MG63 (cell line): ENCODE results near the gene GNAS-AS1. TPM values are rescaled to one million over a fixed set of nuclear protein-coding genes. Genes with fewer than 3 reads are reported as not detected.

Experiments
- DNase-seq: peaks from one replicate; pipeline ENCODE4 v3.0.0-alpha.2; 2020
- H3K27me3 ChIP-seq: fragments of 250-450 bp; sonication (Bioruptor Pico); 2 replicates; pipeline ENCODE4 v1.5.1; 2020; ENCODE audit warnings: mild to moderate bottlenecking, moderate library complexity
- H3K36me3 ChIP-seq: fragments of 250-450 bp; sonication (Bioruptor Pico); 2 replicates; pipeline ENCODE4 v1.5.1; 2020; ENCODE audit warnings: mild to moderate bottlenecking, moderate library complexity
- H3K4me3 ChIP-seq: fragments of 250-450 bp; sonication (Bioruptor Pico); 2 replicates; pipeline ENCODE4 v1.5.1; 2020; ENCODE audit warnings: mild to moderate bottlenecking, moderate library complexity
- H3K9me3 ChIP-seq: fragments of 250-450 bp; sonication (Bioruptor Pico); 2 replicates; pipeline ENCODE4 v1.5.1; 2020; ENCODE audit warnings: mild to moderate bottlenecking, moderate library complexity
- total RNA-seq: library from RNA; depleted of rRNA; stranded (reverse); fragments of >200 nt; shearing (Covaris generic); gene quantifications from 2 replicates; pipeline ENCODE4 v1.2.3, GENCODE V29; 2014; ENCODE audit warnings: low replicate concordance

Gene GNAS-AS1
- total RNA-seq, 1 experiment from 2014 or later, result 1.1 TPM

DNA sequence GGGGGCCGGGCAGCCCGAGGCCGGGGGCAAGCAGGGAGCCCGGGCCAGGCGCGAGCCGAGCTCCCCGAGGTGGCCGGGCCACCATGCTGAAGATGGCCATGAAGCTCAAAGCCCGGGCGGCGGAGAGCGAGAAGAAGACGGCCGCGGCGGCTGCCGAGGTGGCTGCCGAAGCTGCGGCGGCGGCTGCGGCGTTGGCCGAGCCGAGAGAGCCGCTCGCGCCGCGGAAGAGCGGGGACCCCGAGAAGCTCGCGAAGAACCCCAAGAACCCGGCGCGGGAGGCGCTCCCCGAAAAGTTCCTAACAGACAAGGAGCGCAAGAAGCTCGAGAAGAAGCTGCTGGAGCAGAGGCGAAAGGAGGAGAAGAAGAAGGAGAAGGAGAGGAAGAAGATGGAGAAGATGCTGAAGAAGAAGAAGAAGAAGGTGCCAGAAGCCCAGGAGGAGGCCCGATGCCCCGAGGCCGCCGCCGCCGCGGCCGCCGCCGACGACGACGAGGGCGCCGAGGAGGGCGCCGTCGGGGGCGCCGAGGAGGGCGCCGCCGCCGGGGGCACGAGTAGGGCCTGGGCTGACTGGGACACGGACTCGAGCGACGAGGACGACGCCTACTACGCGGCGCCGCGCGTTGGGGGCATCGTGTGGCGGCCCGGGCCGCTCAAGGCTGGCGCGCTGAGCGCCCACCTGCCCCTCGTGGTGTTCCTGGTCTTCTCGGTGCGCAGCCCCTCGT is 39.3 kb upstream of the GNAS-AS1 start:
- Histone ChIP-seq H3K36me3 (peaks cover 2% of the 10 kb centered on the region; the same call in 1 of the 2 replicates), H3K4me3 (peak overlapping the region; percentile 39), H3K27me3 (no peaks in the 10 kb centered on the region), H3K9me3 (no peaks in the 10 kb centered on the region)
- DNase-seq, result no peak

DNA sequence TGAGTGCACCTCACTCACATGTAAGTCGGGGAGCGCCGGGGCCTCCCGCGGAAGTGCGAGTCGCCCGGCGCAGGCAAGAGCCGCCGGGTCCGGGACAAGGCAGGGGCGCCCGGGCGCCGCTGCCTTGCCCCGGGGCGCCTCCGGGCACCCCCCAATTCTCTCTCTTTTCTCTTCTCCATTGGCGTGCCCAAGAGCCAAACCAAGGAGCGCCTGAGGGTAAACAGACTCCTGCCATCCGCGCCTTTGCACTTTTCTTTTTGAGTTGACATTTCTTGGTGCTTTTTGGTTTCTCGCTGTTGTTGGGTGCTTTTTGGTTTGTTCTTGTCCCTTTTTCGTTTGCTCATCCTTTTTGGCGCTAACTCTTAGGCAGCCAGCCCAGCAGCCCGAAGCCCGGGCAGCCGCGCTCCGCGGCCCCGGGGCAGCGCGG is 38.6 kb upstream of the GNAS-AS1 start:
- Histone ChIP-seq H3K4me3 (peak overlapping the region; percentile 33), H3K36me3 (peaks cover 2% of the 10 kb centered on the region; the same call in 1 of the 2 replicates), H3K9me3 (no peaks in the 10 kb centered on the region), H3K27me3 (no peaks in the 10 kb centered on the region)
- DNase-seq, result no peak

DNA sequence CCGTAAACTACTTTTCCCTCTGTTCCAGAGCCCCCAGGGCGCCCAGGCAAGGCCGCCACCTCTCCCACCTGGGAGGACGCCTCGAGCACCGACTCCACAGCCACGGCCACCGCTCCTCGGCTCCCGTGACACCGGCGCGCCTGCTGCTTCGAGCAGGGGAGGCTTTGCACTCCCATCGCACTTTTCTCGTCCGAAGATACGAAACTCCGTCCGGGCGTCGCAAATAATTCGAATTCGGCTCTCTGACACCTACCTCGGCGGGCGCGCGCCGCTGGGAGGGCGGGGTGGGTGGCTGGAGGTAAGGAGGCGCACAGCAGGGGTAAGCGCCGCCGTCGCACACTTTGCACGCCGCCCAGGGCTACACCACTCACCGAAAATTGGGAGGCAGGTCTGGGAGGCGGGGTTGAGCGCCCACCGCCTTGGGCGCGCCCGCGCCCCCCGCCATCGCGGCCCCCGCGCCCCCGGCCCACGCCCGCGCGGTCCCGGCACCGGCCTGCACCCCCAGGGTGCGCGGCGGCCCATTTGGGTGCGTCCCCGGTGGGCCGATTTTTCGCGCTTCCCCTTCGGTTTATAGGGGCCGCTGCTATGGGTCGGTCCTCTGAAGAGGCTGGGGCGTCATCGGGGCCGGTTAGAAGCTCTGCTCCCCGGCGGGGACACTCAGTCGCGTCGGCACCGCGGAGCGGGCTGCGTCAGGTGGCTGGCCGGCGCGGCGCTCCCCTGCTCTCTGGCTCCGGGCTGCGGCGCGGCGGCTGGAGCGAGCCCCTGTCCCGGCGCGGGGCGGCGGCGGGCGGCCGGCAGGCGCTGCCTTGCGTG is 38.0 kb upstream of the GNAS-AS1 start:
- Histone ChIP-seq H3K36me3 (no peaks in the 10 kb centered on the region), H3K9me3 (no peaks in the 10 kb centered on the region), H3K27me3 (no peaks in the 10 kb centered on the region), H3K4me3 (peak overlapping the region; percentile 57)
- DNase-seq, result peak; percentile 62

DNA sequence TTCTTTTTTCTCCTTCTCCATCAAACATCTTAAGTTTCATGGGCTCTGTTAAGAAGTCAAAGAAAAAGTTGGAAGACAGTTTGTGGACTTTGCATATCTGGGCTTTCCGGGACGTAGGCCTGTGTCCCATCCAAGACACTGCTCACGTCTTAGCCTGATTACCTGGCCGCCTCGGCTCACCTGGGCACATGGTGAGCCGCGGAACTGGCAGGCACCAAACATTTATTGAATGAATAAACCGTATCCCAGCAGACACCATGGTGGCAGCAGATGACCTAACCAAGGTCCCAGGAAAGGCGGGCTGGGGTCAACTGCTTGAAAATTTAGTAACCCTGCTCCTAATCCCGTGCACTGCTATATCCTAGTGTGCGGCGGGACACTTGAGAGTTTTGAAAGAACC is 37.4 kb upstream of the GNAS-AS1 start:
- Histone ChIP-seq H3K27me3 (no peaks in the 10 kb centered on the region), H3K9me3 (no peaks in the 10 kb centered on the region), H3K36me3 (no peaks in the 10 kb centered on the region), H3K4me3 (peak overlapping the region; percentile 57)
- no peak for DNase-seq

DNA sequence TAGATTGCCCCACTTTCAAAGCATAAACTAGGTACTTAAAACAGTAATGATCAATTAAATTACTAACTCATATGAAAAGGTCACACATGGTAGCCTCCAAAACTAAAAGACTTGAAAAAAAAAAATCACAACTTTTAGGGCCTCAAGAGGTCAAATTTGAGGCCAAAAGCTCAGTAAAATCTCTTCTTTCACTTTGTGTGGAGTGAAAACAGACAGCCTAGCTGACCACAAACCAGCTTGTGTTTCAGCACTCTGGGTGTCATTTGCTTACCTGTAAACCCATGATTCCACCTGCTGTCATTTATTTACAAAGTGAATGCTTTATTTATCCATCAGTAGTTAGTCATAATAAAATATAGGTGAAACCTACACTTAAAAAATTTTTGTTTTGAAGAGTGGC is 35.8 kb upstream of the GNAS-AS1 start:
- Histone ChIP-seq H3K4me3 (no peak overlapping the region), H3K27me3 (no peaks in the 10 kb centered on the region), H3K9me3 (no peaks in the 10 kb centered on the region), H3K36me3 (no peaks in the 10 kb centered on the region)
- DNase-seq, result no peak

DNA sequence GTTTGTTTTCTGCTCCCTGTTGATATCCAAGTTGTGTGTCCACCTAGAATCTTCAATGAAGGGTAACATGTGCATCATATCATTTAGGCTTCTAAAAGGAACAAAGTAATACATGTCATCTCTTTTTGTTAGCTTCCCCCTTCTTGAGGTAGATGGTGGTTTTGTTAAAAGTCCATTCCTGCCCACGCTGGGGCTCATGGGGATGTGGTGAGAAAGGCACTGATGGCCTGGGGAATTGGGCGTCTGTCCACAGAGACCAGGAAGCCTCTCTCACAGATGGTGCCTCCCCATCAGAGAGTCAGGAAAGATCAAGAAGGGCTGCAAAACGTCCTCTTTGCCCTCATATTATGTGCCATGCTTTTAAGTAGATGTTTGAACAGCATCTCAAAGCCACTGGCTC is 34.3 kb upstream of the GNAS-AS1 start:
- H3K36me3 ChIP-seq, result no peaks in the 10 kb centered on the region
- no peak for DNase-seq
- H3K9me3 ChIP-seq, result no peaks in the 10 kb centered on the region
- H3K4me3 ChIP-seq, result no peak overlapping the region
- 0 out of 2 replicates have a peak, but pooled peaks cover 6% of the 10 kb centered on the region for H3K27me3 ChIP-seq

DNA sequence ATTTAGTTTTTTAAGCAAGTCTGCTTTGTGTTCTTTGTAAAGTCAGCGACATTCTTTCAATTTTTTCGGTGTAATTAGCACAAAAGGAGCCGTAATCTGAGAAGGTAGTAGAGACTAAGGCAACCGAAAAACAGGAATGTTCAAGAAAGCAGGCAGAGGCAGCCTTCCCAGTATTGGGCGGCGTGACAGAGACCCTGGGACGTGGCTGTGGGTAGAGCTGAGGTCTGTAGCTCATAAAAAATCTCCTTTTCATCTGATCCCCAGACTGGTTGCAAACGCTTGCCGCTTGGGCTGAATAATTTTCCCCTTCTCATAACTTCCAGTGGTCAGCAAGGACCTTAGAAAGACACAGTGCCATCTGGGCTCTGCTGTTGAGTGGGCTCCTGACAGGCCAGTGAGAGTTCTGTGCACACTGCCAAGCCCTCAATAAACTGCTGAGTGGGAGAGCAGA is 32.6 kb upstream of the GNAS-AS1 start:
- DNase-seq, result no peak
- no peak overlapping the region for H3K4me3 ChIP-seq
- no peaks in the 10 kb centered on the region for H3K9me3 ChIP-seq
- 0 out of 2 replicates have a peak, but pooled peaks cover 6% of the 10 kb centered on the region for H3K27me3 ChIP-seq
- no peaks in the 10 kb centered on the region for H3K36me3 ChIP-seq

DNA sequence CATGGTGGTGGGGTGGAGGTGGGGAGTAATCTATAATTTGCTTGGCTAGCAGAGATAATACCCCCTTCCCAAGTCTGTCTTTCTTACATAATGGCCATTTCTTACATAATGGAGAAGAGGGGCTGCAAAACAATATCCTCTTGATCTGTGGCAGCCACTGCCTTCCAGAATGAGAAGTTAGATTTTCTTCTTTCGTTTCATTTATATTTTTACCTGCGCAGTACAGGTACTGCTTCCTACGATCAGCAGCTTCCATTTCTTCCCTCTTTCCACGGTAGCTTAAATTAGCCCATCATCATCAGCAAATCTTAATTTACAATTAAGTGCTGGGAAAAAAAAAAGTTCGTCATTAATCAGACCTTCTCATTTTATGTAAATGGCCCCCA is 32.0 kb upstream of the GNAS-AS1 start:
- 0 out of 2 replicates have a peak, but pooled peaks cover 6% of the 10 kb centered on the region for H3K27me3 ChIP-seq
- no peak overlapping the region for H3K4me3 ChIP-seq
- no peak for DNase-seq
- H3K36me3 ChIP-seq, result no peaks in the 10 kb centered on the region
- no peaks in the 10 kb centered on the region for H3K9me3 ChIP-seq

DNA sequence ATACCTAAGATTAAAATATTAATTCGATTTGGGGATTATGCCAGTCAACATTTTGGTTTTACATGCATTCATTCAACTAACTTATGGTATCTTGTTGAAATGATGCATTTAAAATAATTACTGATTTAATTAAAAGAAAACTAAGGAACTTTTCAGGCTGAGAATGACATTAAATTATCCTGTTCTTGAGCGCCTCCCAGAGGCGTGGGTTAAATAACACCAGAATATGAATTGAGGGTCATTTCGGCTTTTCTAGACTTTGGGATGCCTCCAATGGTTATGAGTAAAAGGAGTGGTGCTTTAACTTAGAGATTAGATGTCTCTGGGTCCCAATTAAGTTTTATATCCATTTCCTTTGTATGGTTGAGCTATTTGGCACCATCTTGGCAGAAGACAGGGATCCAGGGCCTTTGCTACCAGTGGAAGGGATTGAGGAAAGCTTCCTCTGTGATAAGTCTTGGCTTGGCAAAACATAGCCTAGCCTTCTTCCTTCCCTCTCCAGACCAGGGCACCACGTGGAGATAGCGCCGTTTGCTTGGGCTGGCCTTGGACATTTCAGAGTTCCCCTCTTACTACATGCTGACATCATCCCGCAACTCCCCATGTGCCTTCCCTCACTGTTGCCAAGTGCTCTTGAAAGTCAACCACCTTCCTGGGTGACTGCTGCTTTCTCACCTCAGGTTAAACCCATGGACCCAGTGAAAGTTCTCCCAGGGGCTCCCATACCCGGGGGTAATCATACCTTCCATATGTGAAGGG is 30.5 kb upstream of the GNAS-AS1 start:
- no peak for DNase-seq
- 0 out of 2 replicates have a peak, but pooled peaks cover 6% of the 10 kb centered on the region for H3K27me3 ChIP-seq
- H3K4me3 ChIP-seq, result no peak overlapping the region
- no peaks in the 10 kb centered on the region for H3K9me3 ChIP-seq
- no peaks in the 10 kb centered on the region for H3K36me3 ChIP-seq

DNA sequence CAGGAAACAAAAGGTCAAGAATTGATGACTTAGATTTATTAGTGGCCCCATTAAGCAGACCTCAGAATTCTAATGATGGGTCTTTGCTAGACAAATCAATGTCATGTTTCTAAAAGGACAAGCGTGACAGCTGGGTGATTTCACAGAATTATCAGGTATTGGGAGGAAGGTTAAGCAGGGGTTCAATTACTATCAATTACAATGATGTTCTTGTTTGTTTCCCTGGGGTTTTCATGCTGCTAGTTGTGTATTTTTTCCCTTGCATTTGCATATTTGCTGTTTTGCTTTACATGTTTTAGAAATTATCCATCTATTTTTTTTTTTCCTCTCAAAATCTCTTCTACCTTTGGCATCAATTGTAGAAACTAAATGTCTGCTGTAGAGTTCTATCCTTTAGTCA is 29.7 kb upstream of the GNAS-AS1 start:
- no peak overlapping the region for H3K4me3 ChIP-seq
- no peaks in the 10 kb centered on the region for H3K9me3 ChIP-seq
- H3K27me3 ChIP-seq, result 0 out of 2 replicates have a peak, but pooled peaks cover 6% of the 10 kb centered on the region
- DNase-seq, result no peak
- no peaks in the 10 kb centered on the region for H3K36me3 ChIP-seq

DNA sequence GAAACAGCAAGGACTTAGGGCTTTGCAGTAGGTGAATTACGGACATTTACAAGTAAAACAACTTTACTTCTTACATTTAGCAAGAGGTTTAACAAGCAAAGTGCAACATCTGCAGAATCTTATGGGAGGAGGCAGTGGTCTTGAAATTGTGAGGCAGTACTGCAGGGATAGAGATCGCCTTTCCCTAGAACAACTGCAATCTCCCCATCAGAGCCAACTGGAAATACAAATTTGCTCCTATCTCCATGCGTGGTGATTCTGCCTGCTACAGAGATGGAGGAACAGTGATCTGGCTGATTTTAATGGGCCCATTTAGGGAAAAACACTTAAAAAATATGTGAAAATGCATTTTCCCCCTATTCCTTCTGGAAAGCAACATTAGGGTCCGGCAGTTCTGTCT is 27.7 kb upstream of the GNAS-AS1 start:
- Histone ChIP-seq H3K27me3 (0 out of 2 replicates have a peak, but pooled peaks cover 6% of the 10 kb centered on the region), H3K9me3 (no peaks in the 10 kb centered on the region), H3K36me3 (no peaks in the 10 kb centered on the region), H3K4me3 (no peak overlapping the region)
- DNase-seq, result no peak

DNA sequence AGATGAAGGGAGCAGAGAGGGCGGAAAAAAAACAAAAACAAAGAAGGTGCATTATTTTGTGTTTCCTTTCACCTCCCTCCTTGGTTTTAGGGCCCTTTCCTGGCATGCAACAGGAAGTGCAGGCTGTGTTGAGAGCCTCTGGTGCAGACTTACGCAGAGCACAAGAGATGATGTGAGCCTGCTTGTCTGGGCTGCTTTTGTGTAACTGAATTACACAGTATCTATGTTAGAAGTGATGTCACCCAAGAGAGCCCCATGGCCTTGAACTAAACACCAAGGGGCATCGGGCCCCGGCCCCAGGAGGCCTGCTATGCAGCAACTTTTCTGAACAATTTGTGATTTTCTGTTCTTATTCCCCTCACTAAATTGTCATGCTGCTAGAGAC is 27.3 kb upstream of the GNAS-AS1 start:
- DNase-seq, result no peak
- H3K36me3 ChIP-seq, result no peaks in the 10 kb centered on the region
- H3K4me3 ChIP-seq, result no peak overlapping the region
- H3K9me3 ChIP-seq, result no peaks in the 10 kb centered on the region
- H3K27me3 ChIP-seq, result 0 out of 2 replicates have a peak, but pooled peaks cover 6% of the 10 kb centered on the region

DNA sequence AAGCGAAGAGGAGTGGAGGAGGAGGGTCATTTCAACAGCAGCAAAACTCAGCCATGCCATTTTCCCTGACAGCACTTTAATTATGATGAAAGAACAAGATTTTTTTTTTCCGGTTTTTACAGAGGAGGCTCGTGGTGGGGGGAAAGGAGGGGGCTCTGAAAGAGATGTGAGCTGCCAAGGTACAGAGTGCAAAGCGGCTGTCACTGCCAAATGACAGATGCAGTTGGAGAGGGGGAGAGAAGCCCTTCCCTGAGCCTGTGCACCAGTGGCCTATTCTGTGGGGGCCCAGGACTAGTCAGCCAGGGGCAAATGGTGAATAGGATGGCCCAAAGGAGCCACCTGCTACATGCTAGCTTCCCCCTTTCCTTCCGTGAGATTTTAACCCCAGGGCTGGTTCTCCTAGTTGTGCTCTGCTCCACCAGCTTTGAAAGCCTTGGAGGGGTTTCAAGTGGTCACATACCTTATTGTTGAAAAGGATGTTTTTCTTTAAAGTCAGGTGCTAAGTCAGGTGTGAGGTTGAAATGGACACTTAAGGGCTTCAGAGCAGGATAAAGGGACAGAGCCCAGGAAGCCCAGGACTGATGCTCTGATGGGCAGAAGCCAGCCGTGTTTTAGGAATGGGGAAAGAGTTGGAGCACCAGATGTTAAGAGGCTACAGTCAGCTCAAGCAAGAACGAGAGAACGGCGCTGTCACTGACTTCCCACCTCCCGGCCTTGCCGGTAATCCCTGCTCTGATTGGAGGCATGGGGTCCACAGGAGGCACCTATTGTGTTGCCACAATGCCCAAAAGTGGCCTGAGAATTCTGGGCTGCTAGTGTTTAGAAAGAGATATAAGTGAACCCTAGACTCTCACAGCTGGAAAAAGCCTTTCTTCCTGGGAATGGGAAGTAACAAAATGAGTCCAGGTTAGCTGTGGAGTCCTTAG is 26.6 kb upstream of the GNAS-AS1 start:
- no peak for DNase-seq
- no peaks in the 10 kb centered on the region for H3K9me3 ChIP-seq
- H3K4me3 ChIP-seq, result no peak overlapping the region
- 0 out of 2 replicates have a peak, but pooled peaks cover 6% of the 10 kb centered on the region for H3K27me3 ChIP-seq
- no peaks in the 10 kb centered on the region for H3K36me3 ChIP-seq

DNA sequence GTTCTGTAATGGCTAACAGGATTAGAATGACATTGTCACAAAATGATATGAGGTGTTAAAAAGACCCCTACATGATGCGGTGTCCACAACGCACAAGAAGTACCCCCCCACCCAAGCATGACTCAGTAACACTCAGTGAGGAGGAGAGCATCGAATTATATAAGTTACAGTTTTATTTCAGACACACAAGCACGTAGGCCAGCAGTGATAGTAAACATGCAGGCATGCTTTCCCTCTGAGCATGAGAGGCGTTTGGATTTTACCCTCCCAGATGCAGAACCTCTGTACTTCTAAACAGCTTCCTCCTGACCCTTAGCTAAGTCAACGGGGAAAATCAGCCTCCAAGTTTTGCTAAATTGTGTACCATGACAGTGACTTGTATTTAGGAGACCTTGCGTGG is 25.7 kb upstream of the GNAS-AS1 start:
- H3K36me3 ChIP-seq, result no peaks in the 10 kb centered on the region
- no peak for DNase-seq
- 0 out of 2 replicates have a peak, but pooled peaks cover 6% of the 10 kb centered on the region for H3K27me3 ChIP-seq
- H3K4me3 ChIP-seq, result no peak overlapping the region
- H3K9me3 ChIP-seq, result no peaks in the 10 kb centered on the region

DNA sequence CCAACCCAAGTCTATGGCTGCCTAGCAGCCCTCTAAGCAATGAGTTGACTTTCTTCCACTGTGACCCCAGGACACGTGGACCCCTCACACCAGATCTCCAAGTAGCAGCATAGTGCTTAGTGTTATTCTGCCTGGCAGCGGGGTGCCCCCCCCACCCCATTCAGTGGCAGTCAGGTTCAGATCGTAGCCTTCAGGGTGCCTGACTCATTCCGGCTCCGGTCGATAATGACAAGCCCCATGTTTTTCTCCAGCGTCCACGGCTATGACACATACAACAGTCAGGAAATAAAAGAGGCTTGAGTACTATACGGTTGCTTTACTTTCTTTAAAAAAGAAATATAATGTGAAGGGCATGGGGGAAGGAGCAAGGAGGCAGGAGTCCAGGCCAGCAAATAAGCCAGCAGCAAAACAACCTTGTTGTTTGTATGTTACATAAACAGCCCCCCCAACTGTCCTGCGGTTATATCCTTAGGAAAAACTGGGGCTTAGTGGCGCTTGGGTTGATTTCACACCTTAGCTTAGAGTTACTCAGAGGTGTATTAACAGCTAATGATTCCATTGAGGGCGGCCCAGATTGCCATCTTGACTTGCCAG is 24.9 kb upstream of the GNAS-AS1 start:
- peak; percentile 82 for DNase-seq
- H3K36me3 ChIP-seq, result no peaks in the 10 kb centered on the region
- H3K27me3 ChIP-seq, result 0 out of 2 replicates have a peak, but pooled peaks cover 6% of the 10 kb centered on the region
- H3K9me3 ChIP-seq, result no peaks in the 10 kb centered on the region
- H3K4me3 ChIP-seq, result no peak overlapping the region
